Activated T-cell treated with anti-CD3 and anti-CD28 coated beads, Interleukin-2, amount 50 U/mL, for 24 hours (primary cell): ENCODE results near the gene IRAK4.
A peak's percentile ranks its signal among the peaks of the same experiment; 100 is the strongest.

Source experiments
- DNase-seq: peaks from one replicate; pipeline ENCODE4 v3.0.0-alpha.2; 2020
- H3K27ac Mint-ChIP-seq: 2 replicates; pipeline ENCODE4 v1.8.0; 2020; ENCODE audit warnings: mild to moderate bottlenecking, mixed read lengths
- H3K27me3 Mint-ChIP-seq: 2 replicates; pipeline ENCODE4 v1.8.0; 2020; ENCODE audit warnings: mixed read lengths
- H3K36me3 Mint-ChIP-seq: 2 replicates; pipeline ENCODE4 v1.8.0; 2020; ENCODE audit warnings: low read depth, mixed read lengths
- H3K4me1 Mint-ChIP-seq: 2 replicates; pipeline ENCODE4 v1.8.0; 2020; ENCODE audit warnings: low read depth, mixed read lengths
- H3K4me3 Mint-ChIP-seq: 2 replicates; pipeline ENCODE4 v1.8.0; 2020; ENCODE audit warnings: mild to moderate bottlenecking, moderate library complexity, mixed read lengths
- H3K9me3 Mint-ChIP-seq: 2 replicates; pipeline ENCODE4 v1.8.0; 2020; ENCODE audit warnings: mixed read lengths

IRAK4 gene

GRCh38 chr12:43805149-43805859 lies 46.6 kb downstream of the IRAK4 start:
- peaks cover 47% of the 10 kb centered on the region for H3K36me3 Mint-ChIP-seq
- peak overlapping the region; percentile 94 for H3K27ac Mint-ChIP-seq
- H3K4me3 Mint-ChIP-seq, result peak overlapping the region; percentile 99
- DNase-seq, result no peak
- H3K27me3 Mint-ChIP-seq, result no peaks in the 10 kb centered on the region
- H3K4me1 Mint-ChIP-seq, result peaks cover 36% of the 10 kb centered on the region
- no peaks in the 10 kb centered on the region for H3K9me3 Mint-ChIP-seq

GRCh38 chr12:43805860-43806736 lies 47.3 kb downstream of the IRAK4 start, which contains the start of gene TWF1:
Gene TWF1, minus strand, starts transcription at chr12:43806317. Its CDS starts 72 bp downstream, at chr12:43806245.
- peak within 1 kb of the TSS; percentile 99 for H3K4me3 Mint-ChIP-seq
- peaks cover 35% of the 10 kb centered on the region for H3K4me1 Mint-ChIP-seq
- H3K27me3 Mint-ChIP-seq, result no peaks in the 10 kb centered on the region
- H3K27ac Mint-ChIP-seq, result peak within 1 kb of the TSS; percentile 100
- H3K36me3 Mint-ChIP-seq, result peaks cover 39% of the 10 kb centered on the region
- no peaks in the 10 kb centered on the region for H3K9me3 Mint-ChIP-seq
- peak; percentile 95 for DNase-seq

- H3K4me1 Mint-ChIP-seq, result peaks cover 38% of the 10 kb centered on the region
- peaks cover 36% of the 10 kb centered on the region for H3K36me3 Mint-ChIP-seq
- peak overlapping the region; percentile 99 for H3K4me3 Mint-ChIP-seq
Measured at GRCh38 chr12:43806737-43807072, 48.0 kb downstream of the IRAK4 start.

GRCh38 chr12:43807386-43807785 lies 48.6 kb downstream of the IRAK4 start:
- H3K4me3 Mint-ChIP-seq, result peak overlapping the region; percentile 99
- H3K27ac Mint-ChIP-seq, result peak overlapping the region; percentile 100
- no peaks in the 10 kb centered on the region for H3K27me3 Mint-ChIP-seq
- H3K4me1 Mint-ChIP-seq, result peaks cover 40% of the 10 kb centered on the region
- DNase-seq, result no peak
- H3K9me3 Mint-ChIP-seq, result no peaks in the 10 kb centered on the region
- peaks cover 31% of the 10 kb centered on the region for H3K36me3 Mint-ChIP-seq

More at GRCh38 chr12:43806737-43807072, 48.0 kb downstream of the IRAK4 start:
- Mint-ChIP-seq H3K27ac (peak overlapping the region; percentile 100), H3K9me3 (no peaks in the 10 kb centered on the region), H3K27me3 (no peaks in the 10 kb centered on the region)
- DNase-seq, result no peak

- DNase-seq, result no peak
- no peaks in the 10 kb centered on the region for H3K36me3 Mint-ChIP-seq
- no peak overlapping the region for H3K27ac Mint-ChIP-seq
- no peaks in the 10 kb centered on the region for H3K27me3 Mint-ChIP-seq
- H3K9me3 Mint-ChIP-seq, result no peaks in the 10 kb centered on the region
- H3K4me1 Mint-ChIP-seq, result peaks cover 24% of the 10 kb centered on the region
- H3K4me3 Mint-ChIP-seq, result no peak overlapping the region
Measured at GRCh38 chr12:43812057-43812456, 53.3 kb downstream of the IRAK4 start.

- H3K27me3 Mint-ChIP-seq, result no peaks in the 10 kb centered on the region
- H3K4me3 Mint-ChIP-seq, result no peak overlapping the region
- no peaks in the 10 kb centered on the region for H3K36me3 Mint-ChIP-seq
- peaks cover 19% of the 10 kb centered on the region for H3K4me1 Mint-ChIP-seq
- H3K9me3 Mint-ChIP-seq, result no peaks in the 10 kb centered on the region
- no peak overlapping the region for H3K27ac Mint-ChIP-seq
- no peak for DNase-seq
Measured at GRCh38 chr12:43812926-43813325, 54.2 kb downstream of the IRAK4 start.

GRCh38 chr12:43815416-43815815 lies 56.7 kb downstream of the IRAK4 start:
- Mint-ChIP-seq H3K36me3 (no peaks in the 10 kb centered on the region), H3K9me3 (no peaks in the 10 kb centered on the region), H3K4me1 (peaks cover 17% of the 10 kb centered on the region), H3K27me3 (no peaks in the 10 kb centered on the region), H3K27ac (no peak overlapping the region), H3K4me3 (no peak overlapping the region)
- no peak for DNase-seq

GRCh38 chr12:43816168-43816567 lies 57.4 kb downstream of the IRAK4 start:
- Mint-ChIP-seq H3K27ac (peak overlapping the region; percentile 17), H3K36me3 (no peaks in the 10 kb centered on the region), H3K9me3 (no peaks in the 10 kb centered on the region), H3K4me3 (no peak overlapping the region), H3K4me1 (peaks cover 14% of the 10 kb centered on the region), H3K27me3 (no peaks in the 10 kb centered on the region)
- no peak for DNase-seq

- Mint-ChIP-seq H3K4me3 (no peak overlapping the region), H3K4me1 (no peaks in the 10 kb centered on the region), H3K27ac (no peak overlapping the region), H3K9me3 (no peaks in the 10 kb centered on the region), H3K36me3 (no peaks in the 10 kb centered on the region), H3K27me3 (no peaks in the 10 kb centered on the region)
- no peak for DNase-seq
Measured at GRCh38 chr12:43824207-43824775, 65.5 kb downstream of the IRAK4 start.

GRCh38 chr12:43826681-43827080 lies 67.9 kb downstream of the IRAK4 start:
- no peak overlapping the region for H3K4me3 Mint-ChIP-seq
- peaks cover 5% of the 10 kb centered on the region for H3K4me1 Mint-ChIP-seq
- DNase-seq, result no peak
- H3K36me3 Mint-ChIP-seq, result no peaks in the 10 kb centered on the region
- H3K27me3 Mint-ChIP-seq, result no peaks in the 10 kb centered on the region
- no peaks in the 10 kb centered on the region for H3K9me3 Mint-ChIP-seq
- no peak overlapping the region for H3K27ac Mint-ChIP-seq

GRCh38 chr12:43827093-43827492 lies 68.3 kb downstream of the IRAK4 start:
- Mint-ChIP-seq H3K9me3 (no peaks in the 10 kb centered on the region), H3K4me3 (no peak overlapping the region), H3K4me1 (peaks cover 9% of the 10 kb centered on the region), H3K27me3 (no peaks in the 10 kb centered on the region), H3K36me3 (no peaks in the 10 kb centered on the region), H3K27ac (no peak overlapping the region)
- no peak for DNase-seq

GRCh38 chr12:43832463-43833168 lies 73.9 kb downstream of the IRAK4 start:
- Mint-ChIP-seq H3K27ac (no peak overlapping the region), H3K36me3 (no peaks in the 10 kb centered on the region), H3K9me3 (no peaks in the 10 kb centered on the region), H3K27me3 (no peaks in the 10 kb centered on the region), H3K4me3 (no peak overlapping the region), H3K4me1 (peaks cover 41% of the 10 kb centered on the region)
- no peak for DNase-seq

- H3K27me3 Mint-ChIP-seq, result no peaks in the 10 kb centered on the region
- H3K4me1 Mint-ChIP-seq, result peaks cover 55% of the 10 kb centered on the region
- H3K4me3 Mint-ChIP-seq, result peak overlapping the region; percentile 75
- no peak for DNase-seq
- peak overlapping the region; percentile 84 for H3K27ac Mint-ChIP-seq
- no peaks in the 10 kb centered on the region for H3K36me3 Mint-ChIP-seq
- no peaks in the 10 kb centered on the region for H3K9me3 Mint-ChIP-seq
Measured at GRCh38 chr12:43835264-43835655, 76.5 kb downstream of the IRAK4 start.
